GM19463 (cell line): ENCODE data around the gene SLC15A1.

ENCODE experiments used
- ATAC-seq: cut with Tn5 transposase; IDR thresholded peaks from one replicate; pipeline ENCODE4 v1.9.1; 2021; ENCODE audit warnings: mild to moderate bottlenecking, moderate library complexity; ENCODE audit not compliant: unreplicated experiment

The SLC15A1 gene

DNA sequence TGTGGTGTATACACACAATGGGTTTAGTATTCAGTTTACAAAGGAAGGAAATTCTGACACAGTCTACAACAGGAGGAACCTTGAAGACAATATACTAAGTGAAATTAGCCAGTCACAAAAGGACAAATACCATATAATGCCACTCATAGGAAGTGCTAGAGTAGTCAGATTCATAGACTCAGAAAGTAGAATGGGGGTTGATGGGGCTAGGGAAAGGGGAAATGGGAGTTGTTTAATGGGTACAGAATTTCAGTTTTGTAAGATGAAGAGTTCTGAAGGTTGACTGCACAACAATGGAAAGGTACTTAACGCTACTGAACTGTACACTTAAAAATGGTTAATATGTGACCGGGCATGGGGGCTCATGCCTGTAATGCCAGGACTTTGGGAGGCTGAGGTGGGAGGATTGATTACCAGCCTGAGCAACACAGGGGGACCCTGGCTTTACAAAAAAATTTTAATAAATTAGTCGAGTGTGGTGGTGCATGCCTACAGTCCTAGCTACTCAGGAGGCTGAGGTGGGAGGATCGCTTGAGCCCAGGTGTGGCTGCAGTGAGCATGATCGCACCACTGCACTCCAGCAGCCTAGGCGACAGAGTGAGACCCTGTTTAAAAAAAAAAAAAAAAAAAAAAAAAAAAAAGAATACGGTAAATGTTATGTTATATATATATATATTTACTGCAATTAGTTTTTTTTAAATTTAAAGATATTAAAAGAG is 45.0 kb downstream of the SLC15A1 start:
- peak; percentile 55 for ATAC-seq

DNA sequence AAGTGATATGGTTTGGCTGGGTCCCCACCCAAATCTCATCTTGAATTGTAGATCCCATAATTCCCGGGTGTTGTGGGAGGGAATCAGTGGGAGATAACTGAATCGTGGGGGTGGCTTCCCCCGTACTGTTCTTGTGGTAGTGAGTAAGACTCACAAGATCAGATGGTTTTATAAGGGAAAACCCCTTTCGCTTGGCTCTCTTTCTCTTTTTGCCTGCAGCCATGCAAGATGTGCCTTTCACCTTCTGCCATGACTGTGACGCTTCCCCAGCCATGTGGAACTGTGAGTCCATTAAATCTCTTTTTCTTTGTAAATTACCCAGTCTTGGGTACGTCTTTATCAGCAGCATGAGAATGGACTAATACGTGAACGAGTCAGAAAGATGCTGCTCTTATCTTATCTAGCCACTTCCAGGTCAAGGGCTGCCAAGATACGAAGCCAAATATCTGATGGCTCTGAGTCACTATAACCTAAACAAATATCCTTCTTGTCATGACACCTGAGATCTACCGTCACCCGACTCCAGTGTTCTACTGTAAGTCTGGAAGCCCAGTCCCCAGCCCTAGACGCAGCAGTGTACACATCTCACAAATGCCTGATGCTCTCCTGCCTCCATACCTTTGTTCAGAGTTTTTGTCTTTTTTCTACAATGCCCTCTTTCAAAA is 45.9 kb downstream of the SLC15A1 start:
- ATAC-seq: peak; percentile 46

DNA sequence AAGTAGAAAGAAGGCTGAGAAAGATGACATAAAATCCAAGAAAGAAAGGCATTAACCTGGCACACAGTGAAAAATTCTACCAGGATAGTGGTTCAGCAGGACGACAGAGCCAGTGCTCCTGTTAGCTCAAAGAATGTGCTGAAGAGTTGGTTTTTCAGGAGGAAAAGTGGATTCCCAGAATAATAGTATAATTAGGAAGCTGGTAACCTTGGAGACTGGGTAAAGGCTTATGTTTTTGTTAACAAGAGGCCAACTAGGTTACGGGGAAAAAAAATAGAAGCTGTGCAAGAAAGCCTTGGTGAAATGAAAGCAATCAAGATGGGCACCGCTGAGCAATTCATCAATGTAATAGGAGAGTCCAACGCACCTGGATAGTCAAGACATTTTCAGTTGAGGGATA is 54.7 kb downstream of the SLC15A1 start:
- no peak for ATAC-seq

DNA sequence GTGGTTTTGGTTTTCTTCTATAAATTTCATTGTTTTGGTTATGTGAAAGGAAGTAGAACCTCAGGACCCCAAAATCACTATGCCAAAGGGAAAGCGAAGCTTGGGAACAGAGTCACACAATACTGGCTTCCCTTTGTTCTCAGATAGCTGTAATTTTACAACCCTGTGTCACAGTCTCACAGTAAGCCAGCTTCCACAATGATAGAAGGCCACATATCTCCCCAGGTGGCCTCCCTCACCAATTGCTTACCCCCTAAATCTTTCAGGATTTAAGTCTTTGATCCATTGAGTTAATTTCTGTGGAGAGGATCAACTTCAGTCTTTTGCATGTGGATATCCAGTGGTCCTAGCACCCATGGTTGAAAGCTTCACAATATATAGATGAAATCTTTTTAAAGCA is 58.7 kb downstream of the SLC15A1 start:
- ATAC-seq: no peak

DNA sequence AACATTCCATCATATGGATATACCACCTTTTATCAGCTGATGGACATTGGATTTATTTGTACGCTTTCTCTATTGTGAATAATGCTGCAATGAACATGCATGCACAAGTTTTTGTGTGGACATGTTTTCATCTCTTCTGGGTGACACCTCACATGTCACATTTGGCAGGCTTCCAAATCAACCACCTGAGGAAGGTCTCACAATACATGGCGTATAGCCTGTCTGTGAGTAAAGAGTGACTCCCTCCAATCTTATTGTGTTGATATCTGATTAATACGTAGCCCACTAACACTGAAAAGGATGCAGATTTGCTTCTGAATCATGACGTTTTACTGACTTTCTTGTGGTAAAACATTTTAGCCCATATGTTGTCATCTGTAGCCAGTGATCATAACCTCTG is 61.1 kb downstream of the SLC15A1 start:
- ATAC-seq: no peak

DNA sequence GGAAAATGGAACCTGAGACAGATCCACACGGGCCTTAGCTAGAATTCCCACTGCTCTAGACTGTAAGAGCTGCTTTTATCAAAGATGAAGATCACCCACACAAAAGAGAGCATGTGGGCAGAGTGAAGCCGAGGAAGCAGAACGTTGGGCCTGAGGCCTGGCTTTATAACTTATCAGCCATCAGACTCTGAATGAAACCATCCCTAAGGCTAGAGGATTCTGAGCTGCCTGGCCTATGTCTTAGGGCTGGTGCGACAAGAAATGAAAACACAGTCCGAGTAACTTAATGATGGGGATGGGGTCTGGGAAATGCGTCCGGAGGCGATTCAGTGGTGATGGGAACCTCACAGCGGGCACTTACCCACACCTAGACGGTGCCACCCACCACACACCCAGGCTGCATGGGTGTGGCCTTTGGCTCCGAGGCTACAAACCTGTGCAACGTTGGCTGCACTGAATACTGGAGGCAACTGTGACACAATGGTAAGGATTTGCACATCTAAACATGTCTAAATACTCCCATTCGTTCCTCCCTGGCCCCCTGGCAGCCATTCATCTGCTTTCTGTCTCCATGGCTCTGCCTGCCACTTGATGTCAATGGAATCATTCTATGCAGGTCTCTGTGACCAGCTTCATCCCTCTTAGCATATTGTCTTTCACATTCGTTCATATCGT is 62.0 kb downstream of the SLC15A1 start:
- ATAC-seq: no peak

DNA sequence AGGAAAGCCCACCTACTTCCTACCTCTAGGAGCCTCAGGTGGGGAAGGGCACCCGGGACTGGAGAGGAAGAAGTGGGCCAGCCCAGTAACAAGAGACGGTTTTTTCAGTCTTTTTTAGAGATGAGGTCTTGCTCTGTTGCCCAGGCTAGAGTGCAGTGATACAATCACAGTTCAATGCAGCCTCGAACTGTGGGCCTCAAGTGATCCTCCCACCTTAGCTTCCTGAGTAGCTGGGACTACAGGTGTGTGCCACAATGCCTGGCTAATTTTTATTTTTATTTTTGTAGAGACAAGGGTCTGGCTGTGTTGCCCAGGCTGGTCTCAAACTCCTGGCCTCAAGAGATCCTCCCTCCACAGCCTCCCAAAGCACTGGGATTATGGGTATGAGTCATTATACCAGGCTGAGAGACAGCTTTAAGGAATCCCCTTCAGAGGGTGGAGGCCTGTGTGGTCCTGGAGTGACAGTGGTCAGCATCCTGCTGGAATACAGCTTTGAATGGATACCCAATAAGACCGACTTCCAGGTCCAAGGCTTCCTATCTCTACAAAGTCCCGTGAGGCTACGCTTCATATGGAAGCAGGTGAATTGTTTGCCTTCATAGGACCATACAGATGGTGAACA is 63.0 kb downstream of the SLC15A1 start:
- ATAC-seq: no peak

DNA sequence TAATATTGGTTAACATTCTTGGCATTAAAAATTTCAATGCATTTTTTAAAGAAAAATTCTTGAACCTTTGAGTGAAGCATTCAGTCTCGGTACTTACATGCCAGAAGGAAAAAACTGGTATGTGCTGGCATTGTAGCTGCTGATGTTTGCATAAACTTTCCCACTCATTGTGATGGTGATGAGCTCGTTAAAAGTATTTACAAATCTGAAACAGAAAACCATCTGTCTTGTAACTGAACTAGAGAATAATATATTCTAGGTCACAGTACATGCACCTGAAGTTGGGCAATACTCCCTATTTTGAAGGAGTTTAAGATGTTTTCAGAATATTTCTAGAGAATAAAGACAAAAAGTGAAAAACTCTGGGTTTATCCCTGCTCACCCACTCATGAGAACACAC is 64.1 kb downstream of the SLC15A1 start:
- no peak for ATAC-seq

DNA sequence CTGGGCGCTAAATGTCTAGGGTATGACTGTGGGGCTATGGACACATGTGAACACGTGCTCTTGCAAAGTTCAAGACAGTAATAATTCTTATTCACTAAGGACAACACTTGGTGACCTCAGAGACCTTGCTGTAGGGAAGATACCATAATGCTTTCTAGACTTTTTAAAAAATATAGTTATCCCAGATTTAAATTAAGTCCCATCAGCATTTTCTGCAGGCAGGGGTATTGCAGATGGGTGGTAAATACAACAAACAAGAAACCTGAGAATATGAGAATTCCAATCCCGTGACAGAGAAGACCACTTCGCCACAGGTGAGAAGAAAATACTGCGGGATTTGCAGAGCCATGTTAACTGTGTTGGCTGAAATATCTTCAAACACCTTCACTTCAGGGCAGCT is 65.2 kb downstream of the SLC15A1 start:
- no peak for ATAC-seq

DNA sequence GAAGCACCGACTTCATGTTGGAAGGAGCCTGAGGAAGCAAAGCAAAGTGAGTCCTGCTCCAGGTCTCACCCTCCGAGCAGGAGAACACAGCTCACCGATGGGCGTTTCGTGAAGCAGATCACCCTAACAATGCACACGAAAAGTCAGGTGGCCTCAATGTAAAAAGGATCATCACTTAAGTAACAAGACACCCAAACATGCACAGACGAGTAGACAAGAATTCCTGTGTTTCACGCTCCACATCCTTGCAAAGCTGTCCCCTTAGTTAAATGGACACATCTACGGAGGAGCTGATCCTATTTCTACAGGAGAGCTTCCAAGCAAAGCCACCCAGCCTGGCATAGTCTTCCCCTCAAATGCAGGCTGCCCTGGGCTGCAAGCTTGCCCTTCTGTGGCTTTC is 66.2 kb downstream of the SLC15A1 start:
- no peak for ATAC-seq

DNA sequence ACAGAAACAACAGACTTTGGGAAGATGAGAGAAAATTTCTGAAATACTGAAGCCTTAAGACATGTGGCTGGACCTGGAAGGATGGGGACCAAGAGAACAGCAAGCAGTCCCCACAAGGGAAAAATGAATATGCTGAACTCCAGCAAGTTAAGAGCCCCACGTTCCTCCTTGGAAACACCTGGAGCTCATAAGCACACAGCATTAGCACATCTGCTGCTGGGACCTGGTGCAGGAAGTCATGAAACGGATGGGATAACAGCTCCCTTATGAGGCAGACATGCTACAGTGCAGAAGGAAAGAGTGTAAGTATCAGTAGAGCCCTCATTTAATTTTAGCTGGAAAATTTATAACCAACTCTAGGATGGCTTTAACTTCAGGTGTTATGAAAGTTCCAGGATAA is 67.3 kb downstream of the SLC15A1 start:
- ATAC-seq: no peak

DNA sequence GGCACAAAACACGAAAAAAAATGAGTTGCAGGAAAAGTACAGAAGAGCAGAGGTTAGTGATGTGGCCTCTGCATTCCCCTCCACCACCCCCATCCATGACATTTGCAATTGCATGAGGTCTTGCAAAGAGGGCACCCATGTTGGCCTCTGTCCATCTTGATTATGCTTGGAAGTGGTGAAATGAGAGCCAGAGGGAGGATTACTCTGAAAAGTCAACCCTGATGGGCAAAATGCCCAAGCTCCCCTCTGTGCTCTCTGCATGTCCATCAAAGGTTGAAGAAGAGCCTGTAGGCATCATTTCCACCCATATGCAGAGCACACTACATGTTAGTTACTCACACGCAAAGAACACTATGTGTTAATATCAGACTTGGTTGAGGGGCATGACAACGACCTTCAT is 71.4 kb downstream of the SLC15A1 start:
- no peak for ATAC-seq

DNA sequence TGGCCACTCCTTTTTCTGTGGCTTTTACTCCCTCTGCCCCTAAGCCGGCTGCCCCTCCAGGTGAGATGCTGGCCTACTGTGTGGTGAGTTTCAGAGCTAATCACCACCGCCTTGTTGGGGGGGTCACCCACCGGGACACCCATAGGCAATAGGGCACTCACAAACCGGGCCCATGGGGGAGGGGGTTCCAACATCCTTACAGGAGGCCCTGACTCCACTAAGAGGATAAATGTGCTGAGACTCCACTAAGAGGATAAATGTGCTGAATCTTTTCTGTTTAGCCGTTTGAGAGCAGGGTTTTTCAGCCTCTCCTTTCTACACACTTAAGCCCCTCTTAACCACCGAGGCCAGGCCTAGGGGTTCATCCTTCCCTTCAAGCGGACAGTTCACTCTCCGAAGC is 73.7 kb downstream of the SLC15A1 start:
- ATAC-seq: no peak

DNA sequence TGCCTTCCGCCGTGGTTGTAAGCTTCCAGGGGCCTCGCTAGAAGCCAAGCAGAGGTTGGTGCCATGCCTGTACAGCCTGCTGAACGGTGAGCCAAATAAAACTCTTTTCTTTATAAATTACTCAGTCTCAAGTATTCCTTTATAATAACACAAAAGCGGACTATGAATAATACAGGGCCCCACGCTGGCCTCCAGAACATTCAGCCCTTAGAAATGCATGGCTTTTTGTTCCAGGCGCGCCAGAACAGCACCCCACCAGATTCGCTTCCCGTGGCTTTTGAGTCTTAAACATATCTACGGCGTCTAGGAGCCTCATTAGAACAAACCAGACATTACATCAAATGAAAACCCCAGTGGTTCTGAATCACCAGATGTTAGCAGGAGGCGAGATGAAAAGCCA is 75.1 kb downstream of the SLC15A1 start:
- no peak for ATAC-seq

DNA sequence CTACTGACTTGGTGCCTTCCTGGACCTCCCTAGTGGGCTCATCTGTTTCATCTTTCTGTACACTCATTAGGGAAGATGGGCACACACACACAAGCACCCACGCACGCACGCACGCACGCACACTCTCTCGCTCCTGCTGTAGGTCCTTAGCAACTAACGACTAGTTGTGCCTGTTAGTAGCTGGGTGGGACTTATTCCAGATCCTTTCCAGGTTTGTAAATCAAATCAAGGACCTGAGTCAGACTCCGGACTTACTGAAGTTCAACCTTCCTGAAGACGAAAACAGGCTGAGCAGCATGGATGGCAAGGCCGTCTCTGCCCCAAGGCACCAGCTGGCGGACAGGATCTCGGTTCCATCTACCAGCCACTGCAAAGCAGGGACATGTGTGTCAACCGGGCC is 76.2 kb downstream of the SLC15A1 start:
- ATAC-seq: no peak

DNA sequence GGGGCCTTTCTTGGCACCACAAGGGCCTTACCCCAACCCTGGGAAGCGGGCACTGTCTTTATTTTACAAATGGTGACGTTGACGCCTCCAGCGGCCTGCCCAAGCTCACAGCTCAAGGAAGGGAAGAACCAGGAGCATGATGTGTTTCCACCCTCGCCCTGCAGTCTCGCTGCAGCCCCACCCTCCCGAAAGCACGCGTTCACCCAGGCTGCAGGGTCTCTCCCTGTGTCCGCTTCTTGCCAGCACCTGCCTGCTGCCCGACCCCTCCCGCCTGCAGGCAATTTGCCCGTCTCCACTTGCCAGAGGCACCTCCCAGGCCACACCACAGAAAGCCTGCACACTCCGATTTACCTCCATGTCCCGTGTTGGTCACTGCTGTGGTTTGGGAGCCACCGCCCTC is 76.6 kb downstream of the SLC15A1 start:
- no peak for ATAC-seq

DNA sequence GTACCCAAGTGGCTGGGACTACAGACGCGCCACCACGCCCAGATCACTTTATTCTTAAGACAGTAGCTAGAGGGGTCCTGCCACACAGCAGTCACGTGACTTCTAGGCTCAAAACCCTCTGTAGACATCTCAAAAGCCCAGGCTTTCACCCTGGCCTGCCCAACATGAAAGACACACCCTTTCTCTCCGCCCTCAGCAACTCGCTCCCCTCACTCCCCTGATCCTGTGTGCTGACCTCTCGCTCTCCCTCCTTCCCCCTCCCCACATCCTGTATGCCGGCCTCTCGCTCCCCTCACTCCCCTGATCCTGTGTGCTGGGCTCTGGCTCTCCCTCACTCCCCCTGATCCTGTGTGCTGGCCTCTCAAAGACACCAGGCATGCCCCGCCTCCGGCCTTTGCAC is 77.4 kb downstream of the SLC15A1 start:
- ATAC-seq: no peak

DNA sequence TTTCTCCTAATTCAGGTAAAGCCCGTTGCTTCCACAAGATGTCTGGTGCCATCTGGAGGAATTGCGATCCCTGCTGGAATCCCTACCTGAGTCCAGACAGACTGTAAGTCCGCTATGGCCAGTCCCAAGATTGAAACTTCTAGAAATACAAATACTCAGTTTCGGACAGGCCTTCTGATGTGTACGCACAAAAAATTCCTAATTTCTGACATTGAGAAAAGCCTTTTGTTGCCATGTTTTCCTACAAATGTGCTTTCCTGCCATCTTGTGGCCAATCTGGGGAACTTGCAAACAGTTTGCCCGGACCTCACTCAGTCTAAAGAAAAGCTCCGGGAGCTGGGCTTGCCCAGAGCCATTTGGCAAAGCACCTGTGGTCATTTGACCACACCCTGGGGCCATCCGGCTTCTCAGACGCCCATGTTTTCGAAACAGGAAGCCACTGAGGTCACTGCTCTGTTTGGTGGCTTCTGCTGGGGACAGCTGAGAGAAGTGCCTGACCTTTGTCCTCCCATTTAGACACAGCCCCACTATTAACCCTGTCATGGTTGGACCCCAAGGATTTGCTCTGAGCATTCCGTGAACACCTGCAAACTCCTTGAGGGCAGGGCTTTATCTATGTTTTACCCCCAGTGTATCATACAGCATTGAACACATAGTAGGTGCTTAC is 79.4 kb downstream of the SLC15A1 start:
- ATAC-seq: peak; percentile 81

DNA sequence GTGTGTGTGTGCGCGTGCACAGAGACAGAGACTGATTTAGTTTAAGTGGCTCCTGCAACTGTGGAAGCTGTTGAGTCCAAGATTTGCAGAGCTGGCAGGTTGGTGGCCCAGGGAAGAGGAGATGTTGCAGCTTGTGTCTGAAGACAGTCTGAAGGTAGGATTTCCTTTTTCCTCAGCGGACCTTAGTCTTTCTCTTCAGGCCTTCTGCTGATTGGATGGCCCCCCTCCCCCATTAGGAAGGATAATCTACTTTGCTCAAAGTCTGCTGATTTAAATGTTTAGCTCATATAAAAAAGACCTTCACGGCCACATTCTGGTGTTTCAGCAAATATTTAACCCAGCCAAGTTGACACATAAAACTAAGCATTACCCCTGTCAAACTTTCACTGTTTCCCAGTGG is 84.3 kb downstream of the SLC15A1 start:
- no peak for ATAC-seq

DNA sequence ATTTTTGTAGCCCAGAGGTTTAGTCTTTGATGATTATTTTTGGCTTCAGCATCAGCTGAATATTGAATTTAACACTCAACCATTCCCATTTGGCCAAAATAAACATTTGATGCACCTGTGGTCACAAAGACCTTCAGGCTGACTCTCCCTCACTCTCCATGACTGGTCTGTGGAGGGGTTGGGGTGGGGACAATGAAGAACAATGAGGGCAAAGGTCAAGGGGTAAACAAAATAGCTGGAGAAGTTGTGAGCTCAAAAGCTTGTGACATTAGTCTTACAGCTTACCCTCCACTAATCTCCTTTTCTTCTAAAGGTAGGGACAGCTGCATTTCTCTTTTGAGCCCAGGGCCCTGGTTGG is 86.9 kb downstream of the SLC15A1 start:
- ATAC-seq: no peak

DNA sequence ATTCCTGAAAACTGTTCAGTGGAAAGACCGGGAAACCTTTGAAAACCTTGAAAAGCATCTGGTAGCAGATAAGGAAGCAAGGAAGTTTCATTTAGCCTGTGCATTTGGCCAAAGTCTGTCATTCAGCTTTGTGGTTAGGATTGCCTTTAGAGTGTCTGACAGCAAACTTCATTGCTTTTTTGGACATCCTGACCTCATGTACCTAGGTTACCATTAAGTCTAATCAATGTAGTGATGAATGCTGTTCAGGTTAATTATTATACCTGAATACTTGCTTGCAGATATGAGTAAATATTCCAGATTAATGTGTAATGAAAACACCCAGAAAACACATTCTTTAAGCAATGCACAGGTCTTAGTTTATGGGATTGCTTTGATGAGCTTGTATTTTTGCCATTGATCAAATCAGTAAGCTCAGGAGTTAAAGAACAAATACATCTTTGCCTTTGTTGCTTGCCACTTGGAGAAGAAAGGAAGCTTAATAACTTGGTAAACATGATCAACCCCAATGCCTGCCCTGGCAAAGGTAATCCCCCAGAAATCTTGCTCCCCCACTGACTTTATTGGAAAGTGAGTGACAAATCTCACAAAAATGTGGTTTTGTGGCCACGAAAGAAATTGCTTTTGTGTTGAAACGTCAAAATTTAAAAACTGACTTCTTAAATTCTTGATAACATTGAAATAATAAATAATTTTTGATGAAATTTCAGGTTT is 87.4 kb downstream of the SLC15A1 start:
- ATAC-seq: no peak
